GM18505 (cell line): ENCODE data around the gene PLA2G4A.

Experiments
- ATAC-seq: cut with Tn5 transposase; IDR thresholded peaks from one replicate; pipeline ENCODE4 v1.9.1; 2021; ENCODE audit not compliant: unreplicated experiment
- POLR2A ChIP-seq: IDR thresholded peaks from 4 replicates; pipeline ENCODE4 v1.6.1; 2011; ENCODE audit warnings: borderline replicate concordance; ENCODE audit not compliant: insufficient read depth, insufficient read length; ENCODE audit errors: extremely low read depth

PLA2G4A gene

GRCh38 chr1:186841599-186841998, 12.8 kb downstream of the PLA2G4A start:
- no peak for ATAC-seq
- no peak for TF ChIP-seq POLR2A

GRCh38 chr1:186842547-186842946, 13.8 kb downstream of the PLA2G4A start:
- no peak for TF ChIP-seq POLR2A
- no peak for ATAC-seq

- no peak for ATAC-seq
- no peak for TF ChIP-seq POLR2A
These were observed 14.5 kb downstream of the PLA2G4A start for GRCh38 chr1:186843226-186843625.

DNA sequence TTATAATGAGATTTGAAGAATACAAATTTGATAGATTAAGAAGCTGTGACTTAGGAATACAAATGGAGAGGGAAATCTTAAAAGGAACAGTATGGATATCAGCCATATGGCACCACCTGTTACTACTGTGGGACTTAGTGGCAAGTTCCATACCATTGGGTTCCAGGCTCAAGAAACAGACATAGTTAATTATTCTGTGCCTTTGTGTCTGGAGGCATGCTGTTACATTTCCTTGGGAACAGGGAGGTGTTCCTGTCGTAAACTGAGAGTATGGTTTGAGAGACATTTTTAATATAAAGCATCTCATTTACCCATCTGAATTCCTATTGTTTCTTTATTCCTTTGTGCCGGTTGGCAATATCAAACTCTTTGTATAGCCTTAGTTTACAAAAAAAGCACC, 15.2 kb downstream of the PLA2G4A start:
- ATAC-seq: no peak

GRCh38 chr1:186845576-186846210, 16.9 kb downstream of the PLA2G4A start:
- TF ChIP-seq POLR2A: no peak
- ATAC-seq: no peak

More for the DNA sequence above, 15.2 kb downstream of the PLA2G4A start:
- no peak for TF ChIP-seq POLR2A

DNA sequence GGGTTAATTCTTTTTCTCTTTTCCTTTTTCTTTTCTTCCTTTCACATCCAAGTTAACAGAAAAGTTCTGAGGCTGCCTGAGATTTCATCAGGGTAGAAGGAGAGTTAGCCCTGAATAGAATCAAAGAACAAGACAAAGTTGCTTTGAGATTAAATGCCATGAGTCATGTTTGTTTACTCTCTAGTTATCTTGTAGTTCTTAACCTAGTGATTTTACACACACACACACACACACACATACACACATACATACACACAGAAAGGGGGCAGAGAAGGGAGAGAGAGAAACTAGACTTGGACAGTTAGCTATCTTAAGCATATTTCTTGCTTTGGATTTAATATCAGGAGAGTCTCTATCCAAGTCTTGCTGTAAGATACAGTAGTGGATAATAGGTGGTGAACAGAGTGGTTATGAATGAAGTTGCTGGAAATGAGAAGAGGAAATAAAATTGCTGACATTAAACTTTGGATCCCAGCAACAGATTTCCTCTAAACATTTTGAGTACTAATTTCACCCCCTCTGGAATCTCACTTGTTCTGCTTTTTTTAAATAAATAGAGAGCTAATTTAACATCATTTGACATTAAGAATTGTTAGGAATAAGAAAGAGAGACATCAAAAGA, 19.9 kb downstream of the PLA2G4A start:
- no peak for TF ChIP-seq POLR2A
- ATAC-seq: no peak

- TF ChIP-seq POLR2A: no peak
- ATAC-seq: peak; percentile 95
These were observed 20.5 kb downstream of the PLA2G4A start for GRCh38 chr1:186849271-186849671.

GRCh38 chr1:186849826-186850225, 21.1 kb downstream of the PLA2G4A start:
- no peak for TF ChIP-seq POLR2A
- peak; percentile 43 for ATAC-seq

DNA sequence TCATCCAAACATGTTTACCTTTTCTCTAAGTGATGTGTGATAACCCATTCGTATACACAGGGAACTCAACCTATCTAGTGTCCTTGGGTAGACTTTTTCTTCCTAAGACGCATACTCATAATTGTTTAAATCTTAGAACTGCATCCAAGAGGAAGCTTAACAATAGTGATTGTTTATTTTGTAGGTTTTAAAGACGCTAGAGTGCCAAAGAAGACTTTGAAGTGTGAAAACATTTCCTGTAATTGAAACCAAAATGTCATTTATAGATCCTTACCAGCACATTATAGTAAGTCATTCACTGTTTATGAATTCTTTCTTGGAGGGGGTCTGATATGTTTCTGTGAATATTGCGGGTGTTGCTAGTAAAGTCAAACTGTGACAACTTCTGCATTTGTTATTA, 25.4 kb downstream of the PLA2G4A start:
- no peak for TF ChIP-seq POLR2A
- ATAC-seq: no peak

DNA sequence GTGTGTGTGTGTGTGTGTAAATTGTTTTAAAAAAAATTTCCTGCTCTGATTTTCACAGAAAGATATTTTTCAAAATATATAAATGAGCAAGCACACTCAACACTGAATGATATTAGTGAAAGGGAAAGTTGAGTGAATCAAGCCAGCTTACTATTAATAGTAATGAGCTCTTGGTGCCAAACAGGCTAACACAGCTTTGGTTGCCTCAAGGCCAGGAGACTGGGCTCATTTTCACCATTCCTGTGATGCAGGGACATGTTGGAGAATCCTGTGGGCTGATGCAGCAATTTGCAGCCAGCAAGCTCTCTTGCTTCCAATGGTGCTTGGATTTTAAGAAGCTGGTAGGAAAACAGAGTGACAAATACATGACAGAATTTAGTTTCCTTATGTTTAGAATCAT, 30.2 kb downstream of the PLA2G4A start:
- ATAC-seq: no peak
- TF ChIP-seq POLR2A: no peak

GRCh38 chr1:186859995-186860394, 31.2 kb downstream of the PLA2G4A start:
- no peak for ATAC-seq
- no peak for TF ChIP-seq POLR2A

- no peak for TF ChIP-seq POLR2A
- ATAC-seq: no peak
These were observed 35.5 kb downstream of the PLA2G4A start for GRCh38 chr1:186864296-186864695.

DNA sequence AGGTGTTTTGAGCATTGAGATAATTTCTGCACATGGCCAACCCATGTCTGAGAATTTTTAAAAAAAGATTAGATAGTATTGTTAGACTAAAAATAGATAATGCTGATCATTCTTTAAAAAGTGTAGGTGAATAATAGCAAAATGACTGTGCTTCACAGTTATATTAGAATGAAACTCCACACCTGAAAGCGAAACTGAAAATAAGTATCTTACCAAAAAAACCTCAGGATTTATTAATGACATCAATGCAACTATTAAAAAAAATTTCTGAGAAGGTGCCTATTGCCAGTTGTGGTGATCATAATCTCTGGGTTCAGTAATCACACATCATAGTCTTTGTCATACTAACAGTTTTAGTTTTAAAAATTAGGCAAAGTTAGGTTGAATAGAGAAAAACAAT, 36.5 kb downstream of the PLA2G4A start:
- TF ChIP-seq POLR2A: no peak
- peak; percentile 79 for ATAC-seq

DNA sequence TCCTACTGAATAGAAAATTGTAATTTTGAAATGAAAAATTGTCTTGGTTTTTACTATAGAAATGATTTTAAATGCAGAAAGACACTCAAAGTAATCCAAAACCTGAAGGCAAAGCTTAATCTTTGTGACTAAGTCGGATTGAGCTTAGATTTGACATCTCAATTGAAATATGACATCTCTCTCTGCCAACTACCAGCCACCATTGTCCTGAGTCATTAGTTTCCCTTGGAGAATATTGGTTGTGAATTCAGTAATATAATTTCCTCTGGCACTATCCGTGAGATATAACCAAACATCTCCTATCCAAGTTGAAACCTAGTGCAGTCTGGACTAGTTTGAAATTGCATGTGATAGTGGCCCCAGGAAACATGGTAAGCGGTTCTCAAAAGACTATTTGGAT, 37.1 kb downstream of the PLA2G4A start:
- no peak for ATAC-seq
- no peak for TF ChIP-seq POLR2A
